Hepatocyte (in vitro differentiated cells): ENCODE data around the gene TRIM59. TPM values are rescaled to one million over a fixed set of nuclear protein-coding genes. Genes with fewer than 3 reads are reported as not detected.

Experiments
- DNase-seq: peaks from one replicate; pipeline ENCODE4 v3.0.0-alpha.2; 2016; ENCODE audit warnings: low spot score
- H2AFZ ChIP-seq: fragments of 200-600 bp; sonication (generic); 2 replicates; pipeline ENCODE4 v1.6.0; 2016; ENCODE audit warnings: antibody characterized with exemption, mild to moderate bottlenecking
- H3K27ac ChIP-seq: fragments of 200-600 bp; sonication (generic); 2 replicates; pipeline ENCODE4 v1.5.1; 2016; ENCODE audit warnings: mild to moderate bottlenecking
- H3K27me3 ChIP-seq: fragments of 200-600 bp; sonication (generic); 2 replicates; pipeline ENCODE4 v1.6.1; 2016
- H3K36me3 ChIP-seq: fragments of 200-600 bp; sonication (generic); replicated peaks from 2 replicates; pipeline ENCODE4 v1.5.1; 2016; ENCODE audit warnings: low read depth; ENCODE audit not compliant: insufficient read depth
- H3K4me1 ChIP-seq: fragments of 200-600 bp; sonication (generic); 2 replicates; pipeline ENCODE4 v1.5.1; 2016; ENCODE audit warnings: mild to moderate bottlenecking, moderate library complexity; ENCODE audit not compliant: insufficient read depth
- H3K4me2 ChIP-seq: fragments of 200-600 bp; sonication (generic); 2 replicates; pipeline ENCODE4 v1.6.0; 2016
- H3K4me3 ChIP-seq: fragments of 200-600 bp; sonication (generic); 2 replicates; pipeline ENCODE4 v1.5.1; 2016; ENCODE audit warnings: mild to moderate bottlenecking
- H3K79me2 ChIP-seq: fragments of 200-600 bp; sonication (generic); 2 replicates; pipeline ENCODE4 v1.6.0; 2017; ENCODE audit warnings: mild to moderate bottlenecking
- H3K9me2 ChIP-seq: fragments of 200-600 bp; sonication (generic); replicated peaks from 2 replicates; pipeline ENCODE4 v1.6.0; 2017; ENCODE audit warnings: mild to moderate bottlenecking; ENCODE audit not compliant: insufficient read depth
- H3K9me3 ChIP-seq: fragments of 200-600 bp; sonication (generic); 2 replicates; pipeline ENCODE4 v1.5.1; 2016; ENCODE audit warnings: low read depth, mild to moderate bottlenecking
- H4K20me1 ChIP-seq: fragments of 200-600 bp; sonication (generic); 2 replicates; pipeline ENCODE4 v1.6.0; 2016; ENCODE audit warnings: mild to moderate bottlenecking; ENCODE audit not compliant: insufficient read depth, poor library complexity, severe bottlenecking
- CTCF ChIP-seq: fragments of 200-600 bp; sonication (generic); IDR thresholded peaks from 2 replicates; pipeline ENCODE4 v1.5.1; 2016; ENCODE audit warnings: antibody characterized with exemption, mild to moderate bottlenecking; ENCODE audit not compliant: poor library complexity
- EZH2 ChIP-seq: fragments of 200-600 bp; sonication (generic); IDR thresholded peaks from 2 replicates; pipeline ENCODE4 v1.6.1; 2016; ENCODE audit warnings: antibody characterized with exemption, mild to moderate bottlenecking, borderline replicate concordance
- EZH2phosphoT487 ChIP-seq: fragments of 200-600 bp; sonication (generic); IDR thresholded peaks from one replicate; pipeline ENCODE4 v1.6.1; 2018; ENCODE audit warnings: antibody characterized with exemption, mild to moderate bottlenecking, low read depth, moderate library complexity; ENCODE audit not compliant: unreplicated experiment, severe bottlenecking
- WGBS: methylation state at CpG from one replicate; pipeline ENCODE4 v1.1.6; 2016; ENCODE audit warnings: low lambda C conversion rate; ENCODE audit errors: missing lambda C conversion rate; 5-methylcytosine and 5-hydroxymethylcytosine counted together
- polyA plus RNA-seq: library from polyadenylated mRNA; unstranded; fragments of >200 nt; fragmentation: Nextera tagmentation; extraction: Ambion mirVana; gene quantifications from 2 replicates; pipeline ENCODE4 v1.2.1, GENCODE V29; 2016
- total RNA-seq: library from RNA; depleted of rRNA; stranded (reverse); fragments of >200 nt; gene quantifications from 2 replicates; pipeline ENCODE4 v1.2.3, GENCODE V29; 2014

TRIM59 gene, protein sequence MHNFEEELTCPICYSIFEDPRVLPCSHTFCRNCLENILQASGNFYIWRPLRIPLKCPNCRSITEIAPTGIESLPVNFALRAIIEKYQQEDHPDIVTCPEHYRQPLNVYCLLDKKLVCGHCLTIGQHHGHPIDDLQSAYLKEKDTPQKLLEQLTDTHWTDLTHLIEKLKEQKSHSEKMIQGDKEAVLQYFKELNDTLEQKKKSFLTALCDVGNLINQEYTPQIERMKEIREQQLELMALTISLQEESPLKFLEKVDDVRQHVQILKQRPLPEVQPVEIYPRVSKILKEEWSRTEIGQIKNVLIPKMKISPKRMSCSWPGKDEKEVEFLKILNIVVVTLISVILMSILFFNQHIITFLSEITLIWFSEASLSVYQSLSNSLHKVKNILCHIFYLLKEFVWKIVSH
- total RNA-seq (9.8 and 14.0 TPM in 2 replicates), polyA plus RNA-seq (4.6 and 6.4 TPM in 2 replicates)

DNA sequence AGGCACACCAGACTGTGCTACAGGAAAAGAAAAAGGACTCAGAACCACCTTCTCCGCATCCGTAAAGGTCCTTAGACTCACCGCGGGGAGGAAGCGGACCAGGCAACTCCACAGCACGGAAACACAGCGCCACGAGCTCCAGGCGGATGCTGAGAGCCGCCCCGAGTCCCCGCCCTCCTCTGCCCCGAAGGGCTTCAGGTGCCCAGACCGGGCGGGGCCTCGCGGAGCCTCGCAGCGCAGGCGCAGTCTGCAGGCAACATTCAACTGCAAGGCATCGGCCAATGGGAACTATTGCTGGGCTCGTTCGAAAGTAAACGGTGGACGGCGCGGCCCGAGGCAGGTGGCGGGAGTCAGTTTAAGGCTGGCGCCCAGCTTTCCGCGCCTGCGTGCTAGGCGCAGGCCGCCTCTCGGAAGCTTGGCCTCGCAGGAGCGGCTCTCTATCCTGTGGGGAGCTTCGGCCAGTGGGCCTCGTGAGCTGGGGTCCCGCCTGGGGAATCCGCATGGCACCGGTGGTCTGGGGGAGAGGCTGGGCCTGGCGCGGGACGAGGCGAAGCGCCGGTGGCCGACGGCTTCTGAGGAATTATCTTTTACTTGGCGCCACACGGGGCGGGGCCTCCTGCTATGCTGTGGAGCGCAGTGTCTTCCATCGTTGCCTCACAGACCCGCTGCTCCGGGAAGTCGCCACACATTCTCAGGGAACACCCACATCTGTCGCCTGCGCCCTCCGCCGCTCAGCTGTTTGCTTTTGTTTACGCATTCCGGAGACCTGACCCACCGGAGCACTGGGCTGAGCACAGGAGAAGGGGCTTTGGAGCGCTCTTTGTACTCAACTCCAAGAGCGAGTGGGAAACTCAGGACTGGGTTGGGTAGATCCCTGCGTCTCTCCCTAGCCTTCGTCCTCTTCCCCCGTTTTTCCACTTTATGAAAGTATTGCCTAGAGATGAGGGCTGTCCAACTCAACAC lies at the start of gene TRIM59:
Gene TRIM59, minus strand, starts transcription at position 151 of the 963 bp plus-strand sequence. CDS start 10,603 bp downstream, outside the sequence.
- no peaks in the 10 kb centered on the region for H3K27me3 ChIP-seq
- H3K4me2 ChIP-seq, result peak within 1 kb of the TSS; percentile 83
- no peaks in the 10 kb centered on the region for H3K36me3 ChIP-seq
- peak within 1 kb of the TSS; percentile 93 for H2AFZ ChIP-seq
- no peaks in the 10 kb centered on the region for H3K9me2 ChIP-seq
- no peaks in the 10 kb centered on the region for H4K20me1 ChIP-seq
- peaks cover 37% of the 10 kb centered on the region for H3K79me2 ChIP-seq
- H3K4me1 ChIP-seq, result peaks cover 4% of the 10 kb centered on the region
- no peaks in the 10 kb centered on the region for H3K9me3 ChIP-seq
- H3K4me3 ChIP-seq, result peak within 1 kb of the TSS; percentile 64
- WGBS, result 4% methylated on average over 71 of the region's 71 CpGs
- TF ChIP-seq EZH2phosphoT487 (no peak), EZH2 (no peak), CTCF (no peak)
- H3K27ac ChIP-seq, result peak within 1 kb of the TSS; percentile 87
- DNase-seq, result peak; percentile 98

- H3K36me3 ChIP-seq, result no peaks in the 10 kb centered on the region
- no peak overlapping the region for H3K4me2 ChIP-seq
- WGBS, result 100% methylated on average over 1 of the region's 1 CpG
- TF ChIP-seq CTCF (no peak), EZH2 (no peak), EZH2phosphoT487 (no peak)
- no peak overlapping the region for H3K4me3 ChIP-seq
- H3K9me2 ChIP-seq, result no peaks in the 10 kb centered on the region
- H2AFZ ChIP-seq, result no peak overlapping the region
- H3K9me3 ChIP-seq, result no peaks in the 10 kb centered on the region
- H4K20me1 ChIP-seq, result no peaks in the 10 kb centered on the region
- no peaks in the 10 kb centered on the region for H3K79me2 ChIP-seq
- H3K4me1 ChIP-seq, result no peaks in the 10 kb centered on the region
- no peak overlapping the region for H3K27ac ChIP-seq
- H3K27me3 ChIP-seq, result no peaks in the 10 kb centered on the region
- DNase-seq, result no peak
Observed at GRCh38 chr3:160498202-160498601, 48.6 kb upstream of the TRIM59 start.

- Histone ChIP-seq H3K4me2 (no peak overlapping the region), H3K27ac (no peak overlapping the region), H3K27me3 (no peaks in the 10 kb centered on the region), H3K4me1 (no peaks in the 10 kb centered on the region), H3K79me2 (no peaks in the 10 kb centered on the region), H4K20me1 (no peaks in the 10 kb centered on the region), H3K36me3 (no peaks in the 10 kb centered on the region), H2AFZ (no peak overlapping the region), H3K9me2 (no peaks in the 10 kb centered on the region), H3K4me3 (no peak overlapping the region), H3K9me3 (no peaks in the 10 kb centered on the region)
- DNase-seq, result no peak
- TF ChIP-seq EZH2 (no peak), CTCF (no peak), EZH2phosphoT487 (no peak)
Observed at GRCh38 chr3:160490166-160490565, 40.6 kb upstream of the TRIM59 start.
